ENCODE measurements around the gene CHRM4.
A peak's percentile ranks its signal among the peaks of the same experiment; 100 is the strongest.

CHRM4 gene

GRCh38 chr11:46351148-46351547 lies 40.4 kb downstream of the CHRM4 start:
- TF ChIP-seq EZH2phosphoT487 (conservative IDR thresholded peaks at IDR 0.05; ENCODE audit: low read length): no peak
- no peak for TF ChIP-seq CTCF (IDR thresholded peaks at IDR 0.05; ENCODE audit: insufficient read depth, low read length, poor library complexity, severe bottlenecking)
- H3K79me2 ChIP-seq (ENCODE audit: insufficient read depth, low read length): peaks cover 50% of the 10 kb centered on the region
- no peak overlapping the region for H2AFZ ChIP-seq (ENCODE audit: low read depth, low read length, severe bottlenecking)
- no peaks in the 10 kb centered on the region for H3K36me3 ChIP-seq (ENCODE audit: low read length)
- no peaks in the 10 kb centered on the region for H3K27me3 ChIP-seq (ENCODE audit: low read length)
- H3K27ac ChIP-seq (ENCODE audit: low read depth, low read length): no peak overlapping the region
- H3K9me3 ChIP-seq (ENCODE audit: insufficient read depth, low read length): no peaks in the 10 kb centered on the region
- no peak overlapping the region for H3K4me2 ChIP-seq (ENCODE audit: low read depth, low read length, poor library complexity, severe bottlenecking)
- H3K9me2 ChIP-seq (replicated peaks; ENCODE audit: insufficient read depth, low read length): no peaks in the 10 kb centered on the region
- H3K9ac ChIP-seq (ENCODE audit: low read length): no peak overlapping the region
- 0 out of 2 replicates have a peak, but pooled peaks cover 6% of the 10 kb centered on the region for H4K20me1 ChIP-seq (ENCODE audit: low read depth, low read length)
- H3K4me3 ChIP-seq (ENCODE audit: insufficient read depth, low read length, poor library complexity, severe bottlenecking): no peak overlapping the region
- H3F3A ChIP-seq (ENCODE audit: insufficient read depth): no peaks in the 10 kb centered on the region

GRCh38 chr11:46350695-46351094 lies 40.9 kb downstream of the CHRM4 start:
- Histone ChIP-seq H3K9ac (ENCODE audit: low read length) (no peak overlapping the region), H3K4me3 (ENCODE audit: insufficient read depth, low read length, poor library complexity, severe bottlenecking) (no peak overlapping the region), H3K9me3 (ENCODE audit: insufficient read depth, low read length) (no peaks in the 10 kb centered on the region), H3K9me2 (replicated peaks; ENCODE audit: insufficient read depth, low read length) (no peaks in the 10 kb centered on the region), H3F3A (ENCODE audit: insufficient read depth) (no peaks in the 10 kb centered on the region), H3K79me2 (ENCODE audit: insufficient read depth, low read length) (peaks cover 50% of the 10 kb centered on the region), H3K27ac (ENCODE audit: low read depth, low read length) (no peak overlapping the region), H3K27me3 (ENCODE audit: low read length) (no peaks in the 10 kb centered on the region), H3K4me2 (ENCODE audit: low read depth, low read length, poor library complexity, severe bottlenecking) (no peak overlapping the region), H2AFZ (ENCODE audit: low read depth, low read length, severe bottlenecking) (no peak overlapping the region), H3K36me3 (ENCODE audit: low read length) (no peaks in the 10 kb centered on the region), H4K20me1 (ENCODE audit: low read depth, low read length) (0 out of 2 replicates have a peak, but pooled peaks cover 6% of the 10 kb centered on the region)
- TF ChIP-seq CTCF (IDR thresholded peaks at IDR 0.05; ENCODE audit: insufficient read depth, low read length, poor library complexity, severe bottlenecking) (no peak), EZH2phosphoT487 (conservative IDR thresholded peaks at IDR 0.05; ENCODE audit: low read length) (no peak)

- H3K9me2 ChIP-seq (replicated peaks; ENCODE audit: insufficient read depth, low read length): no peaks in the 10 kb centered on the region
- H4K20me1 ChIP-seq (ENCODE audit: low read depth, low read length): no peaks in the 10 kb centered on the region
- no peaks in the 10 kb centered on the region for H3K36me3 ChIP-seq (ENCODE audit: low read length)
- no peaks in the 10 kb centered on the region for H3K27me3 ChIP-seq (ENCODE audit: low read length)
- peak overlapping the region; percentile 79 for H3K4me2 ChIP-seq (ENCODE audit: low read depth, low read length, poor library complexity, severe bottlenecking)
- H3K27ac ChIP-seq (ENCODE audit: low read depth, low read length): no peak overlapping the region
- TF ChIP-seq CTCF (IDR thresholded peaks at IDR 0.05; ENCODE audit: insufficient read depth, low read length, poor library complexity, severe bottlenecking) (no peak), EZH2phosphoT487 (conservative IDR thresholded peaks at IDR 0.05; ENCODE audit: low read length) (no peak)
- peak overlapping the region; percentile 73 for H3K4me3 ChIP-seq (ENCODE audit: insufficient read depth, low read length, poor library complexity, severe bottlenecking)
- H3K9ac ChIP-seq (ENCODE audit: low read length): peak overlapping the region; percentile 79
- no peak overlapping the region for H2AFZ ChIP-seq (ENCODE audit: low read depth, low read length, severe bottlenecking)
- H3F3A ChIP-seq (ENCODE audit: insufficient read depth): no peaks in the 10 kb centered on the region
- no peaks in the 10 kb centered on the region for H3K9me3 ChIP-seq (ENCODE audit: insufficient read depth, low read length)
- H3K79me2 ChIP-seq (ENCODE audit: insufficient read depth, low read length): peaks cover 39% of the 10 kb centered on the region
Measured at GRCh38 chr11:46348566-46349401, 42.8 kb downstream of the CHRM4 start.

Measured in SU-DHL-6 (cell line).